H1 (cell line): Measurements from ENCODE around the gene HDLBP.

Experiments
- EZH2 ChIP-seq: fragments of 200-600 bp; sonication (generic); IDR thresholded peaks from 2 replicates; pipeline ENCODE4 v1.7.1; 2012; ENCODE audit warnings: low read depth, mild to moderate bottlenecking, moderate library complexity, low read length, inconsistent platforms; ENCODE audit not compliant: severe bottlenecking
- MAFK ChIP-seq: IDR thresholded peaks from 2 replicates; pipeline ENCODE4 v1.6.1; 2012; ENCODE audit warnings: low read depth, mild to moderate bottlenecking, improper control_type of control experiment, low read length
- NRF1 ChIP-seq: IDR thresholded peaks from 2 replicates; pipeline ENCODE4 v1.6.1; 2011; ENCODE audit warnings: mild to moderate bottlenecking, low read depth, low read length, improper control_type of control experiment

- TF ChIP-seq EZH2: no peak
- no peak for TF ChIP-seq MAFK
- no peak for TF ChIP-seq NRF1
Observed at GRCh38 chr2:241352227-241352626, 36.8 kb upstream of the HDLBP start.
